ENCODE data around the gene CD200. TPM values are rescaled to one million over a fixed set of nuclear protein-coding genes. Genes with fewer than 3 reads are reported as not detected.
"Not testable (repeated sequence)": the region's sequence is repeated elsewhere in the genome, so short reads cannot be mapped to it uniquely, and the experiment has no call there.

CD200 gene
- total RNA-seq, 2 donors from 2014 or later, result 7.7 to 17.7 TPM

DNA sequence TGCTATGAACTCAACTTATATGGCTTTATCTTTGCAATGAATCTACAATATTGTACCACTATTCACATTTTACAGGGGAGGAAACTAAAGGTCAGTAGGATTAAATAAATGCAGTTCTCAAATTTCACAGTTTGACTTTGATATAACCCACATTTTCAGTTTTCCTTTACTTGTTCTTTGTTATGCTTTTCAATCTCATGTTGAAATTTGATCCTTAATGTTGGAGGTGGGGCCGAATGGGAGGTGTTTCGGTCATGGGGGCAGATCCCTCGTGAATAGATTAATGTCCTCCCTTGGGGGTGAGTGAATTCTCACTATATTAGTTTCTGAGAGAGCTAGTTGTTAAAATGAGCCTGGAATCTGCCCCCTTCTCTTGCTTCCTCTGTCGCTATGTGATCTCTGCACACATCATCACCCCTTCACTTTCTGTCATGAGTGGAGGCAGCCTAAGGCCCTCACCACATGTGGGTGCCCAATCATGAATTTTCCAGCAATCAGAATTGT lies 44.7 kb downstream of the CD200 start:
- DNase-seq (ENCODE audit: low spot score), result no peak
- intact Hi-C loops (cut with DNase I), result loop anchor here in 1 of 2 donors (5.0 kb wide), 1 partner anchor 45 kb away; the partner anchor contains the start of gene CD200

DNA sequence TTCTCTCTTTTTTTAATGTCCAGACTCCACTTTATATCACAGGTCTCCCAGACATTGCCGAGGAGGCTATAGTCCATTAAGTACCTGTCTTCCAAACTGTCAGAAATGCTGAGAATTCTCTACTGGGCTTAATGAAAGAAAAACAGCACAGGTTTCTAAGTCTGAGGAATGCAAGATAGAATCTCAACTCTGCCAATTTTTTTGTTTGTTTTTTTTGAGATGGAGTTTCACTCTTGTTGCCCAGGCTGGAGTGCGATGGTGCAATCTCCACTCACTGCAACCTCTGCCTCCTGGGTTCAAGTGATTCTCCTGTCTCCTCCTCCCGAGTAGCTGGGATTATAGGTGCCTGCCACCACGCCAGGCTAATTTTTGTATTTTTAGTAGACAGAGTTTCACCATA lies 45.4 kb downstream of the CD200 start:
- intact Hi-C loops (cut with DNase I), result loop anchor here in 1 of 2 donors (5.0 kb wide), 1 partner anchor 46 kb away; the partner anchor contains the start of gene CD200
- not testable (repeated sequence) for DNase-seq (ENCODE audit: low spot score)

DNA sequence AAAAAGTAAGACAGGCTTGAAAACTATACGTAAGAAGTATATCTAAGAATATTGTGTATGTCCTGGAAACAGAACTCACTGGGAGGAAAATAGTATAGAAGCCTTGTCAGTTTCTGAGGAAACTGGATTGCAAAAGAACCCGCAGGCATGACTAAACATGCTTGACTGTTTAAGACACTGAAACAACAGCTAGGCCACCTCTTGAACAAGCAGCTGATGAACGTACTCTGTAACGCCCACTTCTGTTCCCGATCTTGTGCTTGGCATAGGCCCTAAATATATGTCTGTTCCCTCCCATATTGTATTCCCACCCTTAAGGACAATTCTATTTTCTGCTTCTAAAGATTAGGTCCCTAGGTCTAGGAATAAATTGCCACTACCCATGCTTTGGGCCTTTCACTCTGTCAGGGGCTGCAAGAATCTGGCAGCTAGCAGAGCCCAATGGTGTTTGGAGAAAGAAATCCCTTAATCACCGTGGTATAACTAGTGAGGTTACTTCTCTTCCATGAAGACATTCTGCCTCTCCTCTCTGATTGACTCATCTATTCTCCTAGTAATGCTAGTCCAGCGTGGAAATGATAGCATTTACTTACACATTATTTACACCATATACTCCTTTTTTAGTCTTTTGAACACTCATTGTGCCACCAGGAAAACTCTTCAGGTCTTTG lies 46.2 kb downstream of the CD200 start:
- intact Hi-C loops (cut with DNase I), result loop anchor here in 1 of 2 donors (5.0 kb wide), 1 partner anchor 47 kb away; the partner anchor contains the start of gene CD200
- no peak for DNase-seq (ENCODE audit: low spot score)

DNA sequence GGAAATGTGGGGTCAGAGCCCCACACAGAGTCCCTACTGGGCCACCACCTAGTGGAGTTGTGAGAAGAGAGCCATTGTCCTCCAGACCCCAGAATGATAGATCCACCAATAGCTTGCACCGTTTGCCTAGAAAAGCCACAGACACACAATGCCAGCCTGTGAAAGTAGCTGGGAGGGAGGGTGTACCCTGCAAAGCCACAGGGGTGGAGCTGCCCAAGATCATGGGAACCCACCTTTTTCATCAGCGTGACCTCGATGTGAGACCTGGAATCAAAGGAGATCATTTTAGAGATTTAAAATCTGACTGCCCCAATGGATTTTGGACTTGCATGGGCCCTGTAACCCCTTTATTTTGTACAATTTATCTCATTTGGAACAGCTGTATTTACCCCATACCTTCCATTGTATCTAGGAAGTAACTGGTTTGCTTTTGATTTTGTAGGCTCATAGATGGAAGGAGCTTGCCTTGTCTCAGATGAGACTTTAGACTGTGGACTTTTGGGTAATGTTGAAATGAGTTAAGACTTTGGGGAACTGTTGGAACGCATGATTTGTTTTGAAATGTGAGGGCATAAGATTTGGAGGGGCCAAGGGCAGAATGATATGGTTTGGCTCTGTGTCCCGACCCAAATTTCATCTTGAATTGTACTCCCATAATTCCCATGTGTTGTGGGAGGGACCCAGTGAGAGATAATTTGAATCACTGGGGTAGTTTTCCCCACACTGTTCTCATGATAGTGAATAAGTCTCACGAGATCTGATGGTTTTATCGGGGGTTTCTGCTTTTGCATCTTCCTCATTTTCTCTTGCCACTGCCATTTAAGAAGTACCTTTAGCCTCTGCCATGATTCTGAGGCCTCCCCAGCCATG lies 49.0 kb downstream of the CD200 start:
- no peak for DNase-seq (ENCODE audit: low spot score)
- intact Hi-C loops (cut with DNase I), result no loop called here

DNA sequence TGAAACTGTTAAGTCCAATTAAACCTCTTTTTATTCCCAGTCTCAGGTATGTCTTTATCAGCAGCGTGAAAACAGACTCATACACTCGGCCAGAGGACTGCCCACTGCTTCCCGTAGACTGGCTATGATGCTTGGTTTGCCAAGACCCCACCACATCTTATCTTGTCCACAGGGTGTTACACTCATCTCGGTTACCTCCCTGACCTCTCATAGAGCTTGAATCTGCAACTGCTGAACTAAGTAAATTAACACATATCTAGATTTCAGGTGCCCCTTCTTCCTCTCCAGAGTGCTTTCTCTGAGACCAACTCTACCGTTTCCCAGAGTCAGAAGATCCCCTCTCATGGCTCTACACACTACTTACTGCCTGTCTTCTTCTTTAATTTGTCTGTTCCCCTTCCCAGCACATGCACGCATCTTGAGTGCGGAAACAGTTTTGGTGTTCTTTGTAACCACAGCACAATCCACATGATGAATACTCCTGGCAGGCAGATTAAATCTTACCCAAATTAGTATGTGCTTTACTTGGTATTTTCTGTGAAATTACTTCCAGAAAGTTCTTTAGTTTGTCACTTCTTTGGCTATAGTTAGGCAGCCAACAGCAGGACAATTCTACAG lies 49.7 kb downstream of the CD200 start:
- DNase-seq (ENCODE audit: low spot score), result no peak
- intact Hi-C loops (cut with DNase I), result no loop called here

DNA sequence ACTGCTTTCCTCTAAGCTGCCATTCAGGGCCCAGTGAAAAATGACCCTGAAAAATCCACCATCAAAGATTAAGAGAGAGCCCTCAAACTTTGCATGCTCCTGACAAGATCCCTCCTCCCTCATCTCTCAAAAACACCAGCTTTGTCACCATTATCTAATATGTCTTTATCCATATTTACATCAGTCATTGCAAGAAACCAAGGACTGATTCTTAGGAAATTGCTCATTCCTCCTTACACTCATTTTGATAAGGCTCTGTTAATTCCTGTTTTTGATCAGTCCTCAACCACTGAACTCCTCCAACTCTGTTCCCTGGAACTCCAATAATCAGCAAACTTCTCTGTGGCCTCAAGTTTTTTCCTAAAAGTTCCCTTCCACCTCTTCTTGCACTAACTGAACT lies 51.8 kb downstream of the CD200 start:
- intact Hi-C loops (cut with DNase I), result no loop called here

DNA sequence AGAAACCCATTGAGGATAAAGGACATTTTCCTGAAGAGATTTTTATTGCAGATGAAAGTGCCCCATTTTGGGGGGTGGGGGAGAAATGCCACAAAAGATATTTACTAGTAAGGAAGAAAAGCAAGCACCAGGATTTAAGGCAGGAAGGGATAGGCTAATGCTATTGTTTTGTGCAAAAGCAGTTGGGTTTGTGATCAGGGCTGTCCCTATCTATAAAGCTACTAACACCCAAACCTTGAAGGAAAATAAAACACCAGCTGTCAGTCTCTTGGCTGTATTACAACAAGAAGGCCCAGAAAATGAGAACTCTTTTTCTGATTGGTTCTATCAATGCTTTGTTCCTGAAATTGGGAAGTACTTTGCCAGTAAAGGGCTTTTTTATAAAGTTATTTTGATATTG lies 56.0 kb downstream of the CD200 start:
- DNase-seq (ENCODE audit: low spot score), result no peak
- intact Hi-C loops (cut with DNase I), result no loop called here

More for the DNA sequence above, 51.8 kb downstream of the CD200 start:
- no peak for DNase-seq (ENCODE audit: low spot score)

DNA sequence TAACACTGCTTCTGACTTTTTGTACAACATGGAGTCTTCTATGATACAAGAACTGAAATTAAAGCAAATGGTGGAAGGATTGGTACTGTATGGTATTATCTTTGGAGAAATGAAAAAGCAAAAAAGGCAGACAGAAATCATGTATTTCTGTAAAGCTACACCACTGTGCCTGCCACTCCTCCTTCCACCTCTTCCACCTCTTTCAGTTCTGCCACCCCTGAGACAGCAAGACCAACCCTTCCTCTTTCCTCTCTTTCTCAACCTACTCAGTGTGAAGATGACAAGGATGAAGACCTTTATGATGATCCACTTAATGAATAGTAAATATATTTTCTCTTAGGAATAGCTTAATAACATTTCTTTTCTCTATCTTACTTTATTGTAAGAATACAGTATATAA lies 57.0 kb downstream of the CD200 start:
- intact Hi-C loops (cut with DNase I), result no loop called here
- DNase-seq (ENCODE audit: low spot score), result no peak

DNA sequence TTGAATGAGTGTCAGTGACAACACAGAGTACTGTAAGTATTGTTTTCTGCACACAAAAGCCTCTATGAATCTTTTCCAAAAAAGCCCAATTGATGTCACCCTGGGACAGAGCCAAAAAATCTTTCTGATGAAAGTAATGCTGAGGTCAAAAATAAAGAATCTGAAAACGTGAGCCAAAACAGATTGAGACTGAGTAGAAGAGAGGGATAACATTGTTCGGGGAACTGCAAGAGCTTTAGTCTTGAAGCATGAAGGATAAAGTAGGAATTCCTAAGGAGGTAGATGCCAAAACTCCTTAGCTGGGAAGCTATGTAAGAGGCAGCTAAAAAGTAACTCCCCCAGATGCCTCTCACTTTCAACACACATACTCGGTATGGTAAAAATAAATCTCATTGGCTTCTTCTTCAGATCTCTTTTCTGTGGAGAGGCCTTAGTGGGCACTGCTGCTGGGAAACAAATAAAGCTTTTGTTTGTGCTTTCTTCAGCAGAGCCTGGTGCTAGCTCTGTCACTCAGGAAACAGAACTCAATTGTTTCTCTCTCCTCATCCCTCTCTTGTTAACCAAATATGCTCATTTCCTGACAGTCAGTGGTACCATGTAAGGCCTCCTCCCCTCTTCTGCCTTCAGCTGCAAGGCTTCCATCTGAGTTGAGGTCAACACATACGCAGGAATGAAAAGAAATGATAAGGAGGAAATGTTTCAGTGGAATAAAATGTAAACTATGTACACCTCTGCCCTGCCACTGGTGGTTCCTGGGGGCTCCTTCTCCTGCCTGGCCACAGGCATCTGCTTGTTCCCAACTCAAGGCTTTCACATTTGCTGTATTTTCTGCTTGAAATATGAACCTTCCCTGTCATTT lies 58.1 kb downstream of the CD200 start:
- intact Hi-C loops (cut with DNase I), result no loop called here
- DNase-seq (ENCODE audit: low spot score), result no peak

DNA sequence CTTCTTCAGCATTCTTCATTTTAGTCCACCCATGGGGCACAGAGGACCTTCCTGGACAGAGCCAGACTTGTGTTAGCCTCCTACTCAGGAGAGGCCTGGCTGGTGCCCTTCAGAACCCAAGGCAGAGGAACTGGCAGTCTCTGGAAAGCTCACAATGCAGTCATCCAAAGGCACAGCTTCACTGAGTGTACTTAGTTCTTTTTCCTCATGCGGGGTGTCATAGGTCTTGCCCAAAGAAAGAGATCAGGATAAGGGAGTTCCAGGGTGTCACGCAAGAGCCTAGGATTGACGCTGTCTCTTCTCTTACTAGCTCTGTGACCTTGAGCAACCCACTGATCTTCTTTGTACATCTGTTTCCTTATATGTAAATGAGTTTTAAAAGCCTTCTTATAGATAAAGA lies 58.7 kb downstream of the CD200 start:
- intact Hi-C loops (cut with DNase I), result no loop called here
- DNase-seq (ENCODE audit: low spot score), result no peak

DNA sequence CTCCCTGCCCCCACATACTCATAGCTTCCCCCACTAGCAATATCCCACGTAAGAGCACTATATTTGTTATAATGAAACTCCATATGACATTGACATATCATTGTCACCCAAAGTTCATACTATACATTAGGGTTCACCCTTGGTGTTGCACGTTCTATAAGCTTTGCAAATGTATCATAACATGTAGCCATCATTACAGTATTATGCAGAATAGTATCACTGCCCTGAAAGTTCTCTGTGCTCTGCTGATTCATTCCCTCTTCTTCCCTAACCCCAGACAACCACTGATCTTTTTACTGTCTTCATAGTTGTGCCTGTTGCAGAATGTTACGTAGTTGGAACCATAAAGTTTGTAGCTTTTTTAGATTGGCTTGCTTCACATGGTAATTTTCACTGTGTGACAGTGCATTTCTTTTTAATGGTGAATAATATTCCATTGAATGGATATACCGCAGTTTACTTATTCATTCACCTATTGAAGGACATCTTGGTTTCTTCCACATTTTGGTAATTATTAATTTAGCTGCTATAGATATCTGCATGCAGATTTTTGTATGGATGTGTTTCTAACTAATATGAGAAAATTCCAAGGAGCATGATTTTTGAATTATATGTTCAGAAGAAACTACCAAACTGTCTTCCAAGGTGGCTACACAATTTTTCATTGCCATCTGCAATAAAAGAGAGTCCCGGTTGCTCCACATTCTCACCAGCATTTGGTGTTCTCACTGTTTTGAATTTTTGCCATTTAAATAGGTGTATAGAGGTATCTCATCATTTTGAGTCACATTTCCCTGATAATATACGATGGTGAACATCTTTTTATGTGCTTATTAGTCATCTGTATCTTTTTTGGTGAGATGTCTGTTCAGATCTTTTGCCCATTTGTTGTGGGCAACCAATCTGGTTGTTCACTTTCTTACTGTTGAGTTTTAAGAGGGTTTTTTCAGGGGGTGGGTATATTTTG lies 59.7 kb downstream of the CD200 start:
- DNase-seq (ENCODE audit: low spot score), result no peak
- intact Hi-C loops (cut with DNase I), result no loop called here

DNA sequence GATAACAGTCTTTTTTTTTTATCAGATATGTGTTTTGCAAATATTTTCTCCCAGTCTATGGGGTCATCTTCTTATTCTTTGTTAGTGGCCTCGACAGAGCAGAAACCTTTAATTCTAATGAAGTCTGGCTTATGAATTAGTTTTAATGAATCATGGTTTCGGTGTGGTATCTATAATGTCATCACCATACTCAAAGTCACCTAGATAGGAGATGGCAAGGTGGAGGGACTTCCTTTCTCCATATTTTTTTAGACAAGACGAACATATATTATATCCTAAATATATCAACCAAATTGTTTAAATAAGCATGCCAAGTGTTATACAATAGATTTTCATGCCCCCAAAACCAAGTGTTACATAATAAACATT lies 60.4 kb downstream of the CD200 start:
- intact Hi-C loops (cut with DNase I), result no loop called here
- no peak for DNase-seq (ENCODE audit: low spot score)

DNA sequence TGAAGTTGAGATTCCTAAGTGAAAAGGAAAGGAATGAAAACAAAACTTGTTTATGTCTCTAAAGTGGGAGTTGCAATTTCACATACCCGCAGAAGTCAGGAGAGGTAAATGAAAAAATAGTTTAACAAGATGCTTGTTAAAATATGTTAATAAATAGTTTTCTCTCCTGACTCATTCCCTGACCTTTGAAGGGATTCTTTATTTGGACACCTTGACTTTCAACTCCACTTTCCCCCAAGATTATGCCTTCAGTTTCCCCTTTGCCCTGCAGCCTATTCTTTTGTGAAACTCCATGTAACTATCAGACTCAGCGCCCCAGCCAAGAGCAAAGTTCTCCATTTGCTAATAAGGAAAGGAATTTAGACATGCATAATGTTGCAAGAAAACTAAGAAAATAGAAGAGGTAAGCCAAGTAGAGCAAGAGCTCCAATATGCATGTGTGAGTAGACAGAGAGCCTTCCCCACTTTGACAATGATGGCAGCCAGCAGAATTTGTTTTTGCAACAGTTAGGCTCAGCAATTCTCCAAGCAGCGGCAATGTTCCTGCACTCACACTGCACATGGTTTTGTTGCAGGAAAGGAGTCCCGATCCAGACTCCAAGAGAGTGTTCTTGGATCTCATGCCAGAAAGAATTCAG lies 61.2 kb downstream of the CD200 start:
- intact Hi-C loops (cut with DNase I), result no loop called here
- no peak for DNase-seq (ENCODE audit: low spot score)

DNA sequence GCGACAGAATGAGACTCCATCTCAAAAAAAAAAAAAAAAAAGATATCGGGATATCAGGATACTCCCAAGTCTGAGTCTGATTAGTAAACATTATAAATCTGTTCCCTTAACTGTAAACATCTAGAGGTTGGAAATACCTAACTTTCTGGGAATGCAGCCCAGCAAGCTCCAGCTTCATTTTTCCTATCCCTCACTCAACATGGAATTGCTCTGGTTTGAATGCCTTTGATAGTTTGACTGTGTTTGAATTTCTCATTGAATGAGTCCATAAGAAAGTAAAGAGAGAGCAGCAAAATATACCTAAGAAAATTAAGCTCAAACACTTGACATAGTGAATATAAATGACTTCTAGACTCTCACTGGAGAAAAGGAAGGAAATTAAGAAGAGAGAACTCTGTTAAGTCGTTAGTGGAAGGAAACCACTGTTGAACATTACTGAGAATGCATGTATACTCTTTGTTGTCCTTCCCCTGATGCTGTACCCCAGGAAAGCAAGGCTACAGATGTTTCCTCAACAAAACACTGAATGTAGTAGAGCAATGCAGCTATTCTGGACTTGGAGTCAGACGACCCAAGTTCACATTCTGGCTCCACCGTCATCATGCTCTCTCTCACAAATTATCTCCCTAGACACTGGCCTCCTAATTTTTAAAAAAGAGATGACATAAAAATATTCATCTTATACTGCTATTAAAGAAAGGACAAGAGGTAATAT lies 62.4 kb downstream of the CD200 start:
- no peak for DNase-seq (ENCODE audit: low spot score)
- intact Hi-C loops (cut with DNase I), result no loop called here

DNA sequence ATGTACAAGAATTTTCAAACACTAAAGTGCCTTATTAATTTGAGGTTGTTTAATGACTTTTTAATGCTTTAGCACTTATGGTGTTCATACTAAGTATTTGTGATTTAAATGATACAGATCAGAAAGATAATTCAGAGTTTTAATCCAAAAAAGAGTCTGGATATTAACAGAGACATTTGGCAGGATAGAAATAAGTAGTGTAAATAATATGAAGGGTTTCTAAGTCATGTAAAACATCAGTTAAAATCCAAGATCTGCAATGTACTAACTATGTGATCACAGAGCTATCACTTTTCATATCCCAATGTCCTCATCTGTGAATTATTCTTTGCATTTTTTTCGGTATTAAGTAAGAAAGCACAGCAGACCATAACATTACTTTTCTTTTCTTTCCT lies 62.9 kb downstream of the CD200 start:
- no peak for DNase-seq (ENCODE audit: low spot score)
- intact Hi-C loops (cut with DNase I), result no loop called here

DNA sequence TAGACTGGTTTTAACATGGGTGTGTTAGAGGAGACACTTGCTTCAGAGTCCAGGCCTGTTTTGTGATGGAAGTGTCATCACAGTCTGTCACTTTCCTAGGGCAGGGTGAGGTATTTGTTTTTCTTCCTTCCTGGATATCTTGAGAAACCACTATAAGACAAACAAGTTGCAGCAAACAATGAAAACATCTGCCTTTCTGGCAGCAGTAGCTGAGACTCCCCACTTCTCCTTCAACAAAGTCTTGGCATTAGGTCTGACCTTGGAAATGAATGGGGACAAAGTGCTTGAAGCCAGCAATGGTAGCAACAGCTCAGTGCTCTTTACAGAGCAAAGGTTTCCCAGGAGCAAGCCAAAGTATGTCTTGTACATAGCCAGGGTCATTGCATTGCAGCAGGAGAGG lies 64.6 kb downstream of the CD200 start:
- no peak for DNase-seq (ENCODE audit: low spot score)
- intact Hi-C loops (cut with DNase I), result no loop called here

DNA sequence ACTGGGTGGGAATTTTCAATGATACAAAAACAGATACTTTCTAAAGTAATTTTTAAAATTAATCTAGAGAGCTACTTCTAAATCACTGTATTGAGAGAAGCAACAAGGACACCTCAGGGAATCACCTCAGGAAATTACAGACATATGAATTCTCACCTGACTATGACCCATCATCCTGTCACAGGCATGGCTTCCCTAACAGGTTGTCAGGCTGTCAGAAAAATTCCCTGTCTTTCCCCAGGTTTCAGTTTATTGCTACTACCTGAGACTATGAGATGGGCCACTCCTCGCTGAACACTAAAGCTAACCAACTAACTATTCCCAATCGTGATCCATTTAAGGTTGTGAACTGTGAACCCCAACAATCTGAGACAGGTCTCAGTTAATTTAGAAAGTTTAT lies 66.1 kb downstream of the CD200 start:
- intact Hi-C loops (cut with DNase I), result no loop called here
- no peak for DNase-seq (ENCODE audit: low spot score)

All from posterior vena cava (tissue), 2 donors.